Stomach (tissue), 9 donors: ENCODE data around the gene GATB. TPM values are rescaled to one million over a fixed set of nuclear protein-coding genes. Genes with fewer than 3 reads are reported as not detected.
A peak's percentile ranks its signal among the peaks of the same experiment; 100 is the strongest.

Source experiments
- DNase-seq, 2 donors: peaks; one replicate each; pipeline versions ENCODE4 v3.0.0 to v3.0.0-alpha.2; 2013 to 2019
- H3K27ac ChIP-seq, 5 donors: fragments of 200-600 bp in 4 of 5; sonication (generic) in 4 of 5; one replicate each; pipeline ENCODE4 v1.5.1; 2013 to 2019; ENCODE audit warnings: mild to moderate bottlenecking in 1 of 5, moderate library complexity in 1 of 5
- H3K27me3 ChIP-seq, 3 donors: fragments of 200-600 bp; sonication (generic); one replicate each; pipeline ENCODE4 v1.5.1; 2017 to 2019; ENCODE audit warnings: mixed run types in 1 of 3
- H3K36me3 ChIP-seq, 4 donors: fragments of 200-600 bp; sonication (generic); 1 replicate in 3 of 4; 2 replicates in 1 of 4; pipeline ENCODE4 v1.5.1; 2016 to 2019
- H3K4me1 ChIP-seq, 4 donors: fragments of 200-600 bp; sonication (generic); one replicate each; pipeline ENCODE4 v1.5.1; 2016 to 2019
- H3K4me3 ChIP-seq, 4 donors: fragments of 200-600 bp; sonication (generic) in 3 of 4; one replicate each; pipeline ENCODE4 v1.5.1; 2016 to 2019; ENCODE audit warnings: mild to moderate bottlenecking in 1 of 4
- H3K9me3 ChIP-seq, 4 donors: fragments of 200-600 bp; sonication (generic); one replicate each; pipeline ENCODE4 v1.5.1; 2016 to 2019
- EP300 ChIP-seq: sonication (generic); formaldehyde crosslinking; IDR thresholded peaks from one replicate; pipeline ENCODE4 v1.6.1; 2017; ENCODE audit warnings: antibody characterized with exemption
- POLR2A ChIP-seq, 4 donors: fragments of 450-650 bp; IDR thresholded peaks; one replicate each; pipeline ENCODE4 v1.6.1; 2016; ENCODE audit warnings: antibody characterized with exemption in 4 of 4, control low read depth in 2 of 4, mild to moderate bottlenecking in 1 of 4, moderate library complexity in 1 of 4
- POLR2AphosphoS5 ChIP-seq, 3 donors: sonication (generic); formaldehyde crosslinking; IDR thresholded peaks; one replicate each; pipeline ENCODE4 v1.6.1; 2016; ENCODE audit warnings: antibody characterized with exemption in 3 of 3
- WGBS, 5 donors: extraction: QIAGEN DNeasy Blood & Tissue Kit in 3 of 5; methylation state at CpG; one replicate each; pipeline versions ENCODE4 v1.1.5 to v1.1.7; 2013 to 2018; 5-methylcytosine and 5-hydroxymethylcytosine counted together
- intact Hi-C: fragments of 100-400 bp; cut with DNase I; formaldehyde crosslinking; loops from one replicate; pipeline ENCODE4 v1.15.1; 2023; ENCODE audit warnings: low total_unique reads
- polyA plus RNA-seq, 3 donors: library from polyadenylated mRNA; stranded (reverse); fragments of 200-250 nt; gene quantifications; one replicate each; pipeline ENCODE4 v1.2.3, GENCODE V29; 2013
- total RNA-seq, 5 donors: library from RNA; depleted of rRNA; stranded (reverse); fragments of >200 nt; gene quantifications; one replicate each; pipeline versions ENCODE4 v1.1.0 to v1.2.3, GENCODE V29; 2014 to 2016
- TF ChIP-seq, protein P1 (sequence below), 7 experiments: fragments of 450-650 bp in 4 of 7; fragments of 200-600 bp in 3 of 7; sonication (generic) in 3 of 7; IDR thresholded peaks; one replicate each; pipeline ENCODE4 v1.5.1; 2016 to 2019; ENCODE audit warnings: antibody characterized with exemption in 7 of 7, control low read depth in 2 of 7, mild to moderate bottlenecking in 1 of 7
- donor health status: healthy with polysubstance abuse.
- donor health status: Bipolar disorder and iron deficiency.
- donor health status: healthy.

The GATB gene
- total and polyA plus RNA-seq, 8 donors = 1.8 to 32.2 (median 19.9) TPM

DNA sequence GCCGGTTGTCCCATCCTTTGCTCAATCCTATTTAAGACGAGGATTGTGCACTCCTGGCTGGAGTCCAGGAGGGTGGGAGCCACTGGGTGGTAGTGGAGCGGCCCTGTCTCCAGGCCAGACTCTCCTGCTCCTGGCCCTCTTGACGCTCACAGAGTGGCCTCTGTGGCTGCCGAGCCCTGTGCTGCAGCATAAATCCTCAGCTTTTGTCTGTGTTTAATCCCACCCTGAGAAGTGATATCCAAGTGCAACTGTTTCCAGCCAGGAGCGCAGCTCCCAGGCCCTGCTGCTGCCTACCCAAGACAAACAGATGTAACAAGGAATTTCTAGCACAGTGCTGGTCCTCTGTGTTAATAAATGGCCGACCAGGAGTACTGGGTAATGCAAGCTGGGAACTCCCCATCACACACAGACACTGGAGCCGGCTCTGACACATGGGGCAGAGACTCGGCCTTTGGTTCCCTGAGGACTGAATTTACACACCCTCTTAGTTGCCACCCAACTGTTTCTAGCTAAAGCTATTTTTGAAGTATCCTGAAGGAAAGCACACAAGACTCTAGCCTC lies 85.3 kb downstream of the GATB start:
- Histone ChIP-seq H3K4me3 (no peak overlapping the region), H3K9me3 (no peaks in the 10 kb centered on the region), H3K27ac (peak overlapping the region in 3 of 5 donors; percentile 5 to 69 (median 68)), H3K27me3 (no peaks in the 10 kb centered on the region), H3K36me3 (peaks cover 0 to 23% (median 8%) of the 10 kb centered on the region in 4 donors), H3K4me1 (peaks cover 0 to 22% (median 12%) of the 10 kb centered on the region in 4 donors)
- intact Hi-C loops = no loop called here
- TF ChIP-seq POLR2AphosphoS5 (IDR thresholded peaks at IDR 0.05) = no peak
- 62 to 76% (median 69%) methylated on average over 8 to 9 of the region's 9 CpGs for WGBS, 5 donors
- DNase-seq = no peak

- intact Hi-C loops = no loop called here
- TF ChIP-seq EP300 (no peak), POLR2A (IDR thresholded peaks at IDR 0.05) (no peak), POLR2AphosphoS5 (IDR thresholded peaks at IDR 0.05) (peak in 2 of 3 donors; percentile 28 to 33)
- TF ChIP-seq, protein P1, sequence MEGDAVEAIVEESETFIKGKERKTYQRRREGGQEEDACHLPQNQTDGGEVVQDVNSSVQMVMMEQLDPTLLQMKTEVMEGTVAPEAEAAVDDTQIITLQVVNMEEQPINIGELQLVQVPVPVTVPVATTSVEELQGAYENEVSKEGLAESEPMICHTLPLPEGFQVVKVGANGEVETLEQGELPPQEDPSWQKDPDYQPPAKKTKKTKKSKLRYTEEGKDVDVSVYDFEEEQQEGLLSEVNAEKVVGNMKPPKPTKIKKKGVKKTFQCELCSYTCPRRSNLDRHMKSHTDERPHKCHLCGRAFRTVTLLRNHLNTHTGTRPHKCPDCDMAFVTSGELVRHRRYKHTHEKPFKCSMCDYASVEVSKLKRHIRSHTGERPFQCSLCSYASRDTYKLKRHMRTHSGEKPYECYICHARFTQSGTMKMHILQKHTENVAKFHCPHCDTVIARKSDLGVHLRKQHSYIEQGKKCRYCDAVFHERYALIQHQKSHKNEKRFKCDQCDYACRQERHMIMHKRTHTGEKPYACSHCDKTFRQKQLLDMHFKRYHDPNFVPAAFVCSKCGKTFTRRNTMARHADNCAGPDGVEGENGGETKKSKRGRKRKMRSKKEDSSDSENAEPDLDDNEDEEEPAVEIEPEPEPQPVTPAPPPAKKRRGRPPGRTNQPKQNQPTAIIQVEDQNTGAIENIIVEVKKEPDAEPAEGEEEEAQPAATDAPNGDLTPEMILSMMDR (IDR thresholded peaks at IDR 0.05) = peak in 2 of 7 experiments; percentile 15 to 34
- H3K4me3 ChIP-seq = peak overlapping the region; percentile 28 to 35 (median 31)
- H3K4me1 ChIP-seq = peaks cover 0 to 22% (median 12%) of the 10 kb centered on the region in 4 donors
- 21 to 29% (median 24%) methylated on average over 14 to 19 of the region's 19 CpGs for WGBS, 5 donors
- peak; percentile 70 to 90 for DNase-seq
- no peaks in the 10 kb centered on the region for H3K9me3 ChIP-seq
- H3K27ac ChIP-seq = peak overlapping the region in 4 of 5 donors; percentile 5 to 69 (median 48)
- H3K36me3 ChIP-seq = peaks cover 0 to 22% (median 9%) of the 10 kb centered on the region in 4 donors
- no peaks in the 10 kb centered on the region for H3K27me3 ChIP-seq
These were observed 85.9 kb downstream of the GATB start for GRCh38 chr4:151674804-151675391.

DNA sequence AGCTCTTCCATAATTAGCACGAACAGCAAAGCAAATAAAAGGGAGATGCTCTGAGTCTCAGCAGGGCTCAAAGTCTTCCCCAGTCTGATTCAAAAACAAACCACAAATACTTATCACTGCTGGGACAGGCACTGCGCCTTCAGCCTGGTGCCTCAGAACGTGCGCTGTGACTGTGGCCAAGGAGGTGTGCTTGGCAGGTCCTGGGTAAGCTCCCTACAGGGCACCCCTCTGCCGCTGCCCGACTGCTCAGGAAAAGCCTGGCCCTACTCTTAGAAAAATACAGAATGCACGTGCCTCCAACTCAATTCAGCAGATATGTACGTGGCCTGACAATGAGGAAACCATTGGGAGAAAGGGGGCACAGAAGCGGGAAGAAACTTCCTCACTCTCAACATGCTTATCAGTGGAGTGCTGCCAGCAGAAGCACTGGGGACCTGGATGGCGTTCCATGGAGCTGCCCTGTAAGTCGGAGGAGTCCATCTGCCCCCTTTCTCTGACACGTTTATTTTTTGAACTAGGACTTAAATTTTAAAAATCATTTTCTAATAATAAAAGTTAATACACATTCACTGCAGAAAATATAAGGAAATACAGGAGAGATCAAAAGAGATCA lies 86.8 kb downstream of the GATB start:
- H3K27ac ChIP-seq = peak overlapping the region in 1 of 5 donors; percentile 69
- no peaks in the 10 kb centered on the region for H3K27me3 ChIP-seq
- no peaks in the 10 kb centered on the region for H3K9me3 ChIP-seq
- peak in 1 of 2 donors; percentile 45 for DNase-seq
- intact Hi-C loops = no loop called here
- TF ChIP-seq EP300 (no peak), POLR2AphosphoS5 (IDR thresholded peaks at IDR 0.05) (no peak), POLR2A (IDR thresholded peaks at IDR 0.05) (no peak)
- TF ChIP-seq, protein P1 (IDR thresholded peaks at IDR 0.05) = no peak
- H3K36me3 ChIP-seq = peaks cover 0 to 16% (median 3%) of the 10 kb centered on the region in 4 donors
- WGBS, 5 donors = 30 to 50% (median 34%) methylated on average over 12 of the region's 12 CpGs
- peaks cover 0 to 22% (median 12%) of the 10 kb centered on the region in 4 donors for H3K4me1 ChIP-seq
- H3K4me3 ChIP-seq = peak overlapping the region; percentile 28 to 35 (median 31)

GRCh38 chr4:151672996-151673395 lies 87.8 kb downstream of the GATB start:
- H3K4me3 ChIP-seq = no peak overlapping the region
- no peak overlapping the region for H3K27ac ChIP-seq
- peaks cover 0 to 10% (median 3%) of the 10 kb centered on the region in 4 donors for H3K36me3 ChIP-seq
- peaks cover 0 to 22% (median 12%) of the 10 kb centered on the region in 4 donors for H3K4me1 ChIP-seq
- H3K27me3 ChIP-seq = no peaks in the 10 kb centered on the region
- WGBS, 5 donors = 85 to 95% (median 92%) methylated on average over 12 to 14 of the region's 14 CpGs
- H3K9me3 ChIP-seq = no peaks in the 10 kb centered on the region
- TF ChIP-seq EP300 = no peak
- no peak for TF ChIP-seq POLR2A (IDR thresholded peaks at IDR 0.05)
- TF ChIP-seq POLR2AphosphoS5 (IDR thresholded peaks at IDR 0.05) = no peak
- TF ChIP-seq, protein P1 (IDR thresholded peaks at IDR 0.05) = no peak
- intact Hi-C loops = no loop called here
- no peak for DNase-seq
